GM19025 (cell line): ENCODE data around the gene TMEM273.

Experiments used
- ATAC-seq: cut with Tn5 transposase; IDR thresholded peaks from one replicate; pipeline ENCODE4 v1.9.1; 2021; ENCODE audit warnings: mild to moderate bottlenecking, low read depth, moderate library complexity; ENCODE audit not compliant: unreplicated experiment

The TMEM273 gene, protein sequence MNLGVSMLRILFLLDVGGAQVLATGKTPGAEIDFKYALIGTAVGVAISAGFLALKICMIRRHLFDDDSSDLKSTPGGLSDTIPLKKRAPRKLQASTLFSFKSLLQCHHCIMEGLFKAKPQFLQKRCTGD

DNA sequence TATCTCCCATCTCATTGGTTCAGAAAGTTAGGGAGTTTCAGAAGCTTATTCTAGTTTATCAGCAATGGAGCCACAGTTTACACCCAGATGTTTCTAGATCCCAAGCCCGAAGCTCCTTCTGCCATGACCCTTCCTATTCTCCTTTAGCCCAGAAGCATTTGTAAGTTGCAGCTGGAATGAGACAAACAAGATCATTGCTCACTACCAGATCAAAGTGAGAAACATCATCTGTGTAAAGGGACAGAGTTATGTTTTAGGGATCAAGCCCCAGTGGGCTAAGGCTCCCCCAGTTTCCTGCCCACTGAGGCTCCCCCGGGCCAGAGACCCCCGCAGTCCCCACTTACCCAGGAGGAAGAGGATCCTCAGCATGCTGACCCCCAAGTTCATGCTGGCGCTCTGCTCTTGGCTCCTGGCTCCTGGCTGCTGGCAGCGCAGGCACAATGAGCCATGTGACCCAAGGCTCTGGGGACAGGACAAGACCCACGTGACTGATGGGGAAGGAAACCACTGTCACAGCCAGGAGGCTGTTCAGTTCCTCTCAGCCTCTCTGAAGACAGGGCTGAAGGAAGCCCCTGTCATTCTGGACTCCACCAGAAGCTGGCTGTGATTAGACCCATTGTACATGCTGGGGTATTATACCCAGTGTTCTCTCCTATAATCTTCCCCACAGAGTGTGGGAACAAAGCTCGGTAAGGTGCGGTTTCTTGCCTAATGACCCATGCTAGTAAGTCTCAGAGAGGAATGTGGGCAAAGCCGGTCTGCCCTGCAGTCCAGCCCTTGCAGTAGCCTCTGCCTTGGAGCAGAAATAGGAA lies at the start of gene TMEM273:
TMEM273 (minus strand) TSS at position 442 of the 812 bp plus-strand sequence; CDS start at position 387, 55 bp downstream.
- peak; percentile 78 for ATAC-seq

DNA sequence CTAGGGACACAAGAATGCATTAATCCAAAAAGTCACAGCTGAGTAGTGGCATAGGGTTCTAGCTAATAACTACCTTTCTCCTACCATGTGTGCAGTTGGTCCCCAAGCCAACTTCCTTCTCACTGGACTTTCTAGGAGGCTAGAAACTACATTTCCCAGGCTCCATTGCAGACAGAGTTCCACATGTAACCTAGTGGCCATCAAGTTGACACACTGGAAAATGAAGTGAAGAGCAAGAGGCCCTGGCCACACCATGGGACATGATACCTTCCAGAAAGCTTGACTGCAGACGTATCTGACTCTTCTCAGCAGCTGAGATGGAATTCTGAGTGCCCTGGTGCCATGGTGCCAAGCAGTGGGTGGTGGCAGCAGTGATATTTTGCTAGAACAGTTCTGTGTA lies 49.8 kb upstream of the TMEM273 start:
- no peak for ATAC-seq

DNA sequence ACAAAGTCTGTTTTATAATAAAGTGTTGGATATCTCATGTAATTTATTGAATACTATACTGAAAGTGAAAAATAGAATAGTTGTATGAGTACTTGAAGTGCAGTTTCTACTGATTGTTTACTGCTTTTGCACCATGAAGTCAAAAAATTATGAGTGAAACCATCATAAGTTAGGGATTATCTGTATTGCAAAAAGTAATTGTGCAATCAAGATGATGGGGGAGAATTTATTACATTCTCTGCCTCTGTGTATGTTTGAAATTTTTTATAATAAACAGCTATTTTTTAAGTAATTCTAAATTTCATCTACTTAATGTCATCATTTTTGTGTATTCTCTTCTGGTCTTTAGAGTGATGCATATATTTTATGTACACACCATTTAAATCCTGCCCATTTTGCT lies 47.2 kb upstream of the TMEM273 start:
- no peak for ATAC-seq

DNA sequence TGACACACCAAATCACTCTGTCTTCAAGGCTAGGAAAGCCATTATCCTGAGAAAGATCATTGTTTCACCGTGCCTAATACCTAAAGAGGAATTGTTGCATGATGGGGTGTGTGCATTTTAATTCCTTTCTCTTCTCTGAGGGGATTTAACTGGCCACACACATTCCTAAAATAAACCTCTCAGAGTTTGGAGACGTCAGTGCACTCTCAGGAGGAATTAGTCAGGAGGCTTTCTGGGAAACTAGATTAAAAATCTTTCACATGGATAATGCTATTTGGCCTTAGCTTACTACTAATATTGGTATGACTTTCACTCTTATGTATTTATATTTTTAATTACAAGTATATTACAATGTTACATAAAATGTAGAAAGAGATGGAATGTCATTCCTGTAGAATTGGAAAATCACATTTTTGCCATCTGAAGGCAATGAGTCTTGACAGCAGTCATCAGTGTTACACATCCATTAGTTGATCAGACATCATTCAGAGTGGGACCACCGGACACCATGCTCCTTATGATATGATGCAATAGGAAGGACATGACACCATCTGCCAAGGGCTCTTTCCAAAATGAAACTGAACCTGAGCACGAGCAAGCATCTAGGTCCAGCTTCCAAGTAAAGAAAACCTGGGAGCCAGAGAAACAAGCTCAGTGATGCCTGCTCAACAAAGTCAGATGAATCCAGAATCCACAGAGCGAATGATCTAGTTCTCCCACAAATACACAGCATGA lies 43.1 kb upstream of the TMEM273 start:
- ATAC-seq, result no peak

DNA sequence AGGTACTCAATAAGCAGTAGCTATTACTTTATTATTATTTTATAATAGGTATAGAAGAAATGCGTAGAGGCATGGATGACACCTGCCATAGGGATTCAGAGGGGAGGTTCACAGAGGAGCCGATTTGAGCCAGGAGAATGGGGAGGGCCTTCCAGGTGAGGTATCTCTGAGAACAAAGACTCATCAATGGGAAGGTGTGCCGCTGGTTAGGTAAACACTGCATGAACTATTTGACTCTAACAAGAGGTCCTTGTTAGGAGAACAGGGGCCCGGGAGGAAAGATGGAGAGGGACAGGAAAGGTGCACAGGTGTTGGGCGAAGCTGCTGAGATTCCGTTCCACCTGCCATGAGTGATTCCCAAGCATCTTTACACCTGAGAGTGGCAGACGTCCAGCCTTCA lies 41.8 kb upstream of the TMEM273 start:
- no peak for ATAC-seq

DNA sequence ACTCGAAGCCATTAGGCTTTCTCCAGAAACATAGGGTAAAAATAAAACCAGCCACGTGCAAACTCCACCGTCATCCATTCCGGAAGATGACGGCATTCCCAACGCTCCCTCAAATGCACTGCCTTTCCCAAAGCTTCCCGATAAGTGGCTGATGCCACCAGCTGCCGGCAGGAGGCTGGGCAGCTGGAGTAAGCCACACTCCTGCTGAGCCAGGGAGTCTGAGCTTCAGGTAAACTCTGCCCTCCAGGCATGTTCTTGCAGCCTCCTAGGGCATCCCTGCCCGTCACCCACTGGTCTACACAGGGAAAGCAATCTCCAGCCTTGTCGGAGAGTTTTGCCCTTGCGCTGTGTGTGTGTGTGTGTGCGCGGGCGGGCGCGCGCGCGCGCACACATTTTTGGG lies 40.5 kb upstream of the TMEM273 start:
- no peak for ATAC-seq

DNA sequence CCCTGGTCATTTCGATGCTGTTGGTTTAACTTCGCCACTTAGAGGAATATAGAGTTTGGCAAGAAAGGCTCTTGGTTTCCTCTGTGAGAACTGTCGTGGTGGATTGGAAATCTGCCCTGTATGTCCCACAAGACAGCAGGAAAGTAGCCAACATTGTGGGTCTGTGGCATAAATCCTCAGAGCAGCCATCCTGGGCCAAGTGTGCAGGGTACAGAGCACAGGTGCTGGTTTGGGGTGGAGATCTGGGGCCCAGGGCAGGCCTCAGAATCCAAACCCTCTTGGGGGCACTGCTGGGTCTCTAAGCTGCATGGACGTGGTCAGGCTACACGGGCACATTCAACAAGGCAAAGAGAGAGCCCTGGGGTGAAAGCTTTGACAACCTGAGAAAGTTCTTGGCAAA lies 39.2 kb upstream of the TMEM273 start:
- ATAC-seq, result no peak

DNA sequence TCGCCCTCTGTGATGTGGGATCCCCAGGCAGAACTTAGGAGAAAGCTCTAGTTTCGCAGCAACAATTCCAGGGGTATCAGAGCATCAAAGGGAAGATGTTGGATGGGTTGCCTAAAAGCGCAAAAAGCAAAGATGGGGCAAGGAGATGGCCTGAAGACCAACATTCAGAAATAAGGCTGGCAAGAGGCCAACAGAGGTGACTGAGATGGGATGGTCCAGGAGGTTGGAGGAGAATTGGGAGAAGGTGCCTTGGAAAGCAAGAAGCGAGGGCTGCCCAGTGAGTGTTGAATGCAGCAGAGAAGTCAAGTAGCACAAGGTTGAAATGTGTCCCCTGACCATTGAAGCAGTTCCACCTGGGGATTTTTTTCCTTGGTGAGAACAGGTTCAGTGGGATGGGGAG lies 38.4 kb upstream of the TMEM273 start:
- no peak for ATAC-seq

DNA sequence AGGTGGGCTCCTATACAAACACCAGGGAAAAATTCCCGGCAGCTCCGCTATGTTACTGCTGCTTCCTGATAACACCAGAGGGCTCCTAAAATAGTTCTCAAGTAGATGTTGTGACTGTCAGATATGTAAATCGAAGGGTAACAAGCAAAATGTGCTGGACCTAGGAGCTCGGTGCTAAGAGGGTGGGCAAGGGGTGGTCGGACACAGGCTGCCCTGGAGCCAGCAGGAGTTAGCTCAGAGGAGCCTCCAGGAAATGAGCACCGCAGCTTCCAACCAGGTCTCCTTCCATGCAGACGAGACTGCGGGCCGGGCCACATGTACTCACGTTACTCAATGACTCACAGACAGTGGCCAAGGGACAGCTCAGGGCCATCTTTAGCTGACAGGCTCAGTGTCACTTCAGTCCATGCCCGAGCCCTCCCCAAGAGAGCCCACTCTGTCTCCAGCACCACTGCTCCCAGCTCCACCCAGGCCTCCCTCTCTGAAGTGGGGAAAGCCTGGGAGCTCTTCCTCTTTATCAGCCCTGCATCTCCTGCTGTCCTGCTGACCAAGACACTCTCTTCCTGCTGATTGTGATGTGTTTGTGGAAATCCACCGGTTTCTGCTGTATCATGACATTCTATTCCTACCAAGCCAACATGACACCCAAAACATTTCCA lies 37.2 kb upstream of the TMEM273 start:
- no peak for ATAC-seq

DNA sequence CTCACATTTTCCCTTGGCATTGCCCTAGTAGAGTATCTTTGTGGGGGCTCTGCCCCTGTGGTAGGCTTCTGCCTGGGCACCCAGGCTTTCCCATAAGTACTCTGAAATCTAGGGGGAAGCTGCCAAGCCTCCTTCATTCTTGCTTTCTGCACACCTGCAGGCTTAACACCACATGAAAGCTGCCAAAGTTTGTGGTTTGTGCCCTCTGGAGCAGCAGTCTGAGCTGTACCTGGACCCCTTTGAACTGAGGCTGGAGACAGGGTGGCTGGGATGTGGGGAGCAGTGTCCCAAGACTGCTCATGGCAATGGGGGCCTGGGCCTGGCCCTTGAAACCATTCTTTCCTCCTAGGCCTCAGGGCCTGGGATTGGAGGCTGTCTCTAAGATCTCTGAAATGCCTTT lies 35.0 kb upstream of the TMEM273 start:
- ATAC-seq, result no peak

DNA sequence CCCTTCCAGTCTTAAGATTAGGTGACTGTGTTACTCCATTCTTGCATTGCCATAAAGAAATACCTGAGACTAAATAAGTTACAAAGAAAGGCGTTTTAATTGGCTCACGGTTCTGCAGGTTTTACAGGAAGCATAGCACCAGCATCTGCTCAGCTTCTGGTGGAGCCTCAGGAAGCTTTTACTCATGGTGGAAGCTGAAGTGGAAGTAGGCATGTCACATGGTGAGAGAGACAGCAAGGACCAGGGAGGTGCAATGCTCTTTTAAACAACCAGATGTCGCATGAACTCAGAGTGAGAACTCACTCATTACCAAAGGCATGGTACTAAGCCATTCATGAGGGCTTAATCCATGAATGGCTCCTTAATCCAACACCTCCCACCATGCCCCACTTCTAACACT lies 34.0 kb upstream of the TMEM273 start:
- no peak for ATAC-seq

DNA sequence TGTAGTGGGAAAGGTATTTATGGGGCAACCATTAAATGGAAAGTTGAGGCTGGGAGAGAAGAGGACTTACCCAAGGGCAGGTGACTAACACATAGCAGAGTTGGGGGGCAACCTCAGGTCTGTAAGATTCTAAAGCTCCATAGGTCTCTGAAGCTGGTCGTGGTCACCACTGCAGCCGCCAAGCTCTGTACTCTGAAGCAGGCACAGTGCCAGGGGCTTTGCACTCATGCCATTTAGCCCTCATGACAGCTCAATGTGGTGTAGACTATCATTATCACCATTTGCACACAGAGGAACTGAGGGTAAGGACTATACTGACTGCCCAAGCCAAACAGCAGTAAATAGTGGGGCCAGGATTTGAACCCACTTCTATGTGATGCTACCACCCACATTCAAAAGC lies 32.5 kb upstream of the TMEM273 start:
- no peak for ATAC-seq

DNA sequence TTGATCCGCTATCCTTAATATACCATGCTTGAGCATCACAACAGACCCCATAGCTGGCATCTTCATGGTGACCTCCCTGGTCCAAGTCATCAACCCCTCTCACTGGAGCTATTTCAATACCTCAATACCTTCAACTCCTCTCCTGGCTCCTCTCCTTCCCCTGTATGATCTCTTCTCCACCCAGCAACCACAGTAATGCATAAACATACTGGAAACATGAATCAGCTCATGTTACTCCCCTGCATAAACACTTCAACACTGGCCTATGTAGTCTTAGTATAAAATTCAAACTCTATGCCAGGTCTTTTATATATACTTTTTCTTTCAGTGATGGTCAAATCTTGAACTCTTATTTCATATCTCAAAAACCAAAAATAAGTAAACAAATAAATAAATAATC lies 31.8 kb upstream of the TMEM273 start:
- ATAC-seq, result no peak

DNA sequence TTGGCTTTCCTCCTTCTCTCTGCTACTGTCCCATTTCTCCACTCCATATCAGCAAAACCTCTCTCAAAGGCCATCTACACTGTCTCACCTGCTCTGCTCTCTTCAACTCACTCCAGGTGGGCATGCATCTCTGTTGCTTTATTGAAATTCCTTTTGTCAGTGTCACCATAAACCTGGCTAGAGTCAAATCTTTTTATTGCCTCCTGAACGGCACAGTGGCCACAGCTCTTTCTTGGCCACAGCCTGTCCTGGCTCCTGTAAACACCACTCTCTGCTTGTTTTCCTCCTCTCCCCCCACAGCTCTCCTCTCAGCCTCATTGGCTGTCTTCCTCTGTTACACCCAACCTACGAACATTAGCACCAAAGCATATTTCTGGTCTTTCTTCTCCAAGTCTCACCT lies 31.1 kb upstream of the TMEM273 start:
- no peak for ATAC-seq

DNA sequence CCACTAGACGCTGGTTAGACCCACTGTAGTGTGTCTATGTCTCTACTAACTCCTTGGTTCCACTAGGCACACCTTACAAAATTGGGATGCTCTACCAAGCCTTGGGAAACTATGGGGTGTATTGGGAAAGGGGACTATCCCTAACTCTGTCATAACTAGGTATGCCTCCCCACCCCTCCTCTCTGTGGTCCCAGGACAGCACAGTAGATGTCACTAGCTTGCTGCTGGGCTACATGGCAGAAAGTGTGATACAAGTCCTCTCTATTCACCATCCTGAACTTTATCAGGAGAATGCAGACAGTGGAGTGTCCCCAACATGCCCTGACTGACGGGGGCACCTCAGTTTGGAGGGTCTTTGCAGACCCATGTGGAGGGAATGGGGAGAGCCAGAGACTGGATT lies 30.3 kb upstream of the TMEM273 start:
- no peak for ATAC-seq

DNA sequence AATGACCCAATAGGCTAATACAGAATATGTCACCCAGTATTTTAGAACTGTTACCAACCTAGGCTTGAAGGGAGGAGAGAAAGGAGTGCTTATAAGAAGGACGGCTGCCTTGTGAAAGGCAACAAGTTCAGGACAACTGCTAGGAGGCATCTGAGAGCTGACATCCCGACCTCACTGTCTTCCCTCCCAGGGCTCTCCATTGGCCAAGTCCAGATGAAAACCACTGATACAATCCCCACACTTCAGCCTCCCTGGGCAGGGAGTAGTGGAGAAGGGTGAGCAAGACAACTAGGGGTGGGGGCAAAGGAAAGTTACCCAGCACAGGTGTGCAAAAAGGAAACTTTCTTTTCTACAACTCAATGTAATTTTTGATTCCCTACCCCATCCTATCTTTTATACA lies 29.5 kb upstream of the TMEM273 start:
- ATAC-seq, result no peak

DNA sequence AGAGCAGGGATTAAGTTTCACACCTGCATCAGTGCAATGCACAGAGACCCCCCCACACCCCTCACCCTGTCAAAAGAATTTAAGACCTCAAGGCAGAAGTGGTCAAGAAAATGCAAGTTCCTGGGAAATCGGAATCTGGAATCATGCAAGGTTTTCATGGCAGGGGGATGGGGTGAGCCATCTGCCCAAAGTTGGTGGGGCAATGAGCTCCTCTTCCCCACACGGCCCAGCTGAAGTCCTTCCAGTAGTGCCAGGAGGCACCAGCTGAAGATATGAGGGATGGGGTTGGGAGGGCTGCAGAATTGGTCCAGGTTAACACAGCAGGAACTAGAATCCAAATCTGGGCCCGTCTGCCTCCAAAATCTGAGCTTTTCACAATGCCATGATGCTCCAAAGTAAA lies 25.0 kb upstream of the TMEM273 start:
- no peak for ATAC-seq

DNA sequence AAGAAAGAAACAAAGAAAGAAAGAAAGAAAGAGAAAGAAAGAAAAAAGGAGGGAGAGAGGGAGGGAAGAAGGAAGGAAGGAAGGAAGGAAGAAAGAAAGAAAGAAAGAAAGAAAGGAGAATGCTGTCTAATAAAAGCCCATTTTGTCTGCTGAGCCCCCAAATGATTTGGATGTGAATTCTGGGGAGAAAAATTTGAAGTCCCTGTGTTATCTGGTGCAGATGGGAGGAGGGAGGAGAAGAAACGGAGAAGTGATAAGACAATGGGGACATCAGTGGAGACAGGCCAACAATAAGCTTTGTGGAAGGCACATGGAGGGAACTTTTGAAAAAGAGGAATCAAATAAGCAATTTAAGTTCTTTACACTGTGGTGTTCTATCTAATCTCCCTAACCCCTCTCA lies 24.6 kb upstream of the TMEM273 start:
- ATAC-seq, result no peak

DNA sequence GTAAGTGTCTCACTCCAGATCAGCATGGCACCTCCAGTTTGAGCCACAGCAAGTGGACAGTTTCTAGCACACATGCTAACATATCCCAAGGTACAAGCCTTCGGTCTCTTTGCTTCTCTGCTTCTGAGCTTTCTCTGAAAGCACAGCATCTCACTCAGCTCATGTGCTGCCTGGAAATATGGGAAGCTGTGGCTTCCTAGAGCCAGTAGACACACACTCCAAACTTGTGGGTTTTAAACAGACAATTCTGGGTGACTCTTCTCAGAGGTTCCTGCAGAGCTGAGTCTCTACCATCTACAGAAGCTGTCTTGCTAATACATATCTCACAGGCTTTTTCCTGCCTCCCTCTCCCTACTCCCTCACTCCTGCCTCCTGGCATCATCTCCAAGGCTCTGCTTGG lies 23.9 kb upstream of the TMEM273 start:
- ATAC-seq, result no peak

DNA sequence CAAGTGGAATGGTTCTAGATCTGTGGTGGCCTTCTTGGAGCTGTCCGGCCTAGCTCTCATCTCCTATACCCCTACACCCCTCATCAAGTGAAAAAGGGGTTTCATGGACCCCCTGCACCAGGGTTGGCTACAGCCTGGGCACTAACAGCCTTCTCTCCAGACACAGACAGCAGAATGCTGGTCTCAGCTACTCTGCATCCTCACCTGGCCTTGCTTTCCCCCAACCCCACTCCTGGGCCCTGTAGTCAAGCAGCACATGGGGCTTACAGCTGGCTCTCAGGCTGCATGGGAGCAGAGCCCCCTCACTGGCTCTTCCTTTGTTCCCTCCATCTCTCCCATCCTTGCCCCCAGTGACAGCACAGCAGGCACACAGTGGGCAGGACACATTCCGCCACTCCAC lies 20.8 kb upstream of the TMEM273 start:
- ATAC-seq, result no peak

DNA sequence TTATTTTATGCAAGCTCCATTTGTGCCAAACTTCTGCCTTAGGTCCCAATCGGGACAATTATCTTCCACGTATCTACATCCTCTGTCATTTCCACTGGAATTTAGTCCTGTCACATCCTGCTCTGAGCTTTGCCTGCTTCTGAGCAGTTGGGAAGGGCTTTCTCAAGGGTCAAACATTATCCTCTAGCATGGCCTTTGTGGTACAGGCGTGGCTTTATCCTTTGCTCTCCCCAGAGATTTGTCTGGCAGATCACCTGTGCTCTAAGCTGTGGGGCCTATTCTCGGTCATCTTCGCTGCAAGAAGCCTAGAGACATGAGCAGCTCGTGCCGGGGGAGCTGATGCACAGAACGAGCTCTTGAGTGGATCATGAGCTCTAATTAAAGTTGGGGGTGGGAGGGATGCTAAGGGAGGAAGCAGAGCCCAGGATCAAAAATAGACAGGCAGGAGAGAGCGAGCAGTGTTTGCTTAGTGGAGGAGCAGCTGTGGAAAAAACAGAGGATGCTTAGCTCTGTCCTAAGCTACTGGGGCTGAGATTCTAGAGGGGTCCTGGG lies 19.8 kb upstream of the TMEM273 start:
- no peak for ATAC-seq
